Esophagus muscularis mucosa (tissue), 4 donors: ENCODE measurements around the gene PLIN1. TPM values are rescaled to one million over a fixed set of nuclear protein-coding genes. Genes with fewer than 3 reads are reported as not detected.

ENCODE experiments used
- DNase-seq: peaks from one replicate; pipeline ENCODE4 v3.0.0-alpha.2; 2017; ENCODE audit errors: extremely low spot score
- H3K27ac ChIP-seq, 4 donors: fragments of 200-600 bp; sonication (generic); replicated peaks in 1 of 4; 1 replicate in 3 of 4; 2 replicates in 1 of 4; pipeline ENCODE4 v1.5.1; 2016 to 2019; ENCODE audit warnings: mild to moderate bottlenecking in 1 of 4
- H3K27me3 ChIP-seq, 4 donors: fragments of 200-600 bp; sonication (generic); one replicate each; pipeline versions ENCODE4 v1.5.1 to v1.6.0; 2016 to 2019
- H3K36me3 ChIP-seq, 4 donors: fragments of 200-600 bp; sonication (generic); one replicate each; pipeline ENCODE4 v1.5.1; 2016 to 2019
- H3K4me1 ChIP-seq, 4 donors: fragments of 200-600 bp; sonication (generic); one replicate each; pipeline ENCODE4 v1.5.1; 2016 to 2019
- H3K4me3 ChIP-seq, 4 donors: fragments of 200-600 bp; sonication (generic); 1 replicate in 2 of 4; 2 replicates in 2 of 4; pipeline ENCODE4 v1.5.1; 2016 to 2019; ENCODE audit warnings: mild to moderate bottlenecking in 4 of 4, moderate library complexity in 1 of 4
- H3K9me3 ChIP-seq, 4 donors: fragments of 200-600 bp; sonication (generic); 1 replicate in 3 of 4; 2 replicates in 1 of 4; pipeline ENCODE4 v1.5.1; 2016 to 2019
- EP300 ChIP-seq: sonication (generic); formaldehyde crosslinking; IDR thresholded peaks from one replicate; pipeline ENCODE4 v1.6.1; 2017; ENCODE audit warnings: antibody characterized with exemption
- POLR2A ChIP-seq: fragments of 450-650 bp; IDR thresholded peaks from one replicate; pipeline ENCODE4 v1.6.1; 2017; ENCODE audit warnings: antibody characterized with exemption, moderate library complexity, mild to moderate bottlenecking, low read depth
- POLR2AphosphoS5 ChIP-seq, 2 donors: sonication (generic); formaldehyde crosslinking; IDR thresholded peaks; one replicate each; pipeline ENCODE4 v1.6.1; 2017; ENCODE audit warnings: antibody characterized with exemption in 2 of 2
- WGBS: methylation state at CpG from one replicate; pipeline ENCODE4 v1.1.5; 2018; 5-methylcytosine and 5-hydroxymethylcytosine counted together
- intact Hi-C: fragments of 100-400 bp; cut with DNase I; formaldehyde crosslinking; loops from one replicate; pipeline ENCODE4 v1.15.1; 2023
- total RNA-seq, 4 donors: library from RNA; depleted of rRNA; stranded (reverse); fragments of >200 nt; gene quantifications; one replicate each; pipeline versions ENCODE4 v1.1.0 to v1.2.1, GENCODE V29; 2016
- TF ChIP-seq, protein P1 (sequence below), 3 experiments: fragments of 200-600 bp in 2 of 3; fragments of 450-650 bp in 1 of 3; sonication (generic) in 2 of 3; IDR thresholded peaks; one replicate each; pipeline ENCODE4 v1.5.1; 2017 to 2019; ENCODE audit warnings: antibody characterized with exemption in 3 of 3, mild to moderate bottlenecking in 2 of 3, moderate library complexity in 1 of 3

Gene PLIN1
- total RNA-seq, 4 donors from 2014 or later: 0.99 to 5.8 (median 2.8) TPM

DNA sequence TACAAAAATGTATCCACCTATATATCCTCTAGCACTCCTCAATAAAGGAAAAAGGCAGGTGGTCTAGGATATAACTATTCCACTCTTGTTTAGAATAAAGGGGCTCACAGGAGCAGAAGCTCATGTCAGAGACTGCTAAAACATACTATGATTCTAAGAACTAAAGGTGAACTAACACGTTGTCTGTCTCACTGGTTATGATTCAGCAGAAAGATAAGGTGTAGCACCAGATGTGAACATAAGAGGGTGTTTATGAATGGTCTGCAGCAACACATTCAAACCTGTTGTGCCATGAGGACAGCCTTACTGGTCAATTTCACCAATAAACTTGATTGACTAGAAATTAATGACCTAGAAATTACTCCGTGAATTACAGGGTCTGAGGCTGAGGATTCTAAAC, 6.8 kb upstream of the PLIN1 start:
- no peaks in the 10 kb centered on the region for H3K9me3 ChIP-seq
- H3K27me3 ChIP-seq: no peaks in the 10 kb centered on the region
- TF ChIP-seq POLR2AphosphoS5 (IDR thresholded peaks at IDR 0.05): no peak
- peaks cover 20 to 59% (median 33%) of the 10 kb centered on the region in 4 donors for H3K4me1 ChIP-seq
- no peak overlapping the region for H3K4me3 ChIP-seq
- intact Hi-C loops: no loop called here
- H3K36me3 ChIP-seq: peaks cover 5 to 22% (median 18%) of the 10 kb centered on the region in 4 donors
- no peak for DNase-seq
- 76% methylated on average over 2 of the region's 2 CpGs for WGBS
- peak overlapping the region in 1 of 4 donors; percentile 10 for H3K27ac ChIP-seq

DNA sequence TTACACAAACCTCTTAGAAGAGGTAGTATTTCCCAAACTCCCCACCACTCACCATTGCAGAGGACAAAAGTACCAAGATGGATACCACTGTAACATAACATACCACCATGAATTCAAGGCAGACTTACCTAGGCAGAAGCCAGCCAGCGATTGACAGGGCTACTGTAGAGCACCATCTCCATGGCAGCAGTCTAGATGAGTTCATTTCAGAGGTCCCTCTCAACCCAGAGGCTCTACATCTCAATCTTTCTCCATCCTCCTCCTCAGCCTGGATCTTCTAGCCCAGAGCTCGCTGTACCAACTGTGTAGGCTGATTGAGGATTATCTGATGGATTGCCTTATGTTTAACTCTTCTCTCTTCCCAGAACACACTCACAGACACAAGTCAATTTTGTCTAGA, 2.0 kb upstream of the PLIN1 start:
- peaks cover 5 to 21% (median 18%) of the 10 kb centered on the region in 4 donors for H3K36me3 ChIP-seq
- no peaks in the 10 kb centered on the region for H3K9me3 ChIP-seq
- intact Hi-C loops: no loop called here
- DNase-seq: no peak
- peak overlapping the region; percentile 71 to 87 (median 82) for H3K27ac ChIP-seq
- 100% methylated on average over 2 of the region's 2 CpGs for WGBS
- peaks cover 28 to 46% (median 29%) of the 10 kb centered on the region in 4 donors for H3K4me1 ChIP-seq
- no peak overlapping the region for H3K4me3 ChIP-seq
- H3K27me3 ChIP-seq: no peaks in the 10 kb centered on the region
- TF ChIP-seq POLR2A (no peak), EP300 (no peak), POLR2AphosphoS5 (IDR thresholded peaks at IDR 0.05) (no peak)
- TF ChIP-seq, protein P1, sequence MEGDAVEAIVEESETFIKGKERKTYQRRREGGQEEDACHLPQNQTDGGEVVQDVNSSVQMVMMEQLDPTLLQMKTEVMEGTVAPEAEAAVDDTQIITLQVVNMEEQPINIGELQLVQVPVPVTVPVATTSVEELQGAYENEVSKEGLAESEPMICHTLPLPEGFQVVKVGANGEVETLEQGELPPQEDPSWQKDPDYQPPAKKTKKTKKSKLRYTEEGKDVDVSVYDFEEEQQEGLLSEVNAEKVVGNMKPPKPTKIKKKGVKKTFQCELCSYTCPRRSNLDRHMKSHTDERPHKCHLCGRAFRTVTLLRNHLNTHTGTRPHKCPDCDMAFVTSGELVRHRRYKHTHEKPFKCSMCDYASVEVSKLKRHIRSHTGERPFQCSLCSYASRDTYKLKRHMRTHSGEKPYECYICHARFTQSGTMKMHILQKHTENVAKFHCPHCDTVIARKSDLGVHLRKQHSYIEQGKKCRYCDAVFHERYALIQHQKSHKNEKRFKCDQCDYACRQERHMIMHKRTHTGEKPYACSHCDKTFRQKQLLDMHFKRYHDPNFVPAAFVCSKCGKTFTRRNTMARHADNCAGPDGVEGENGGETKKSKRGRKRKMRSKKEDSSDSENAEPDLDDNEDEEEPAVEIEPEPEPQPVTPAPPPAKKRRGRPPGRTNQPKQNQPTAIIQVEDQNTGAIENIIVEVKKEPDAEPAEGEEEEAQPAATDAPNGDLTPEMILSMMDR (IDR thresholded peaks at IDR 0.05): no peak

DNA sequence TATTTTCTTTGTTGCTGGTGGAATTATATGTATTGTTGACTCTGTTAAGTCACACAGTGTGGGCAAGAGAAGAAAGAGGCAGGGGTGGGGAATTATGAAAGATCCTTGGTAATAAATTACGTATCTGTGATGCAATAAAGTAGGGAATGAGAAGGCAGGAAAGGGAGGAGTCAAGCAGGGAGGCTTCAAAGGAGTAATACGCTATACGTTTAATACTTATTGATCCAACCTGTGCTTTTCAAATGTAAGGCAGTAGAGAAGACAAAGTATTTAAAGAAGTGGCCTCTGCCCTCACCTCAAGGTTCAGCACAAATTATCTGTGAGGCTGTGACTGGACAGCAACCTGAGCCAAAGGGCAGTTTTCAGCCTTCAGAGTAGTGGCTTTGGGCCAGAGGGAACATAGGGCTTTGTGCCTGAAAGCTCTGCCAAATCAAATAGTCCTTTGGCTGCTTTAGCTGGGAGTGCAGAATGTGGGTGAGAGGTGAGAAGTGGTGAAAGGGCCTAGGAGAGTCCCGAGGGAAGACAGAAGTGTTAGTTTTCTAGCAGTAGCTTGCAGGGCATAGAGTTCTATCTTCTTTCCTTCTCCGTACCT, 1.2 kb upstream of the PLIN1 start:
- Histone ChIP-seq H3K9me3 (no peaks in the 10 kb centered on the region), H3K4me3 (no peak overlapping the region), H3K4me1 (peaks cover 25 to 39% (median 29%) of the 10 kb centered on the region in 4 donors), H3K36me3 (peaks cover 5 to 19% (median 14%) of the 10 kb centered on the region in 4 donors), H3K27ac (peak overlapping the region; percentile 71 to 87 (median 82)), H3K27me3 (no peaks in the 10 kb centered on the region)
- TF ChIP-seq EP300 (no peak), POLR2AphosphoS5 (IDR thresholded peaks at IDR 0.05) (peak; percentile 77 to 82), POLR2A (no peak)
- TF ChIP-seq, protein P1 (IDR thresholded peaks at IDR 0.05): no peak
- intact Hi-C loops: no loop called here
- 33% methylated on average over 5 of the region's 5 CpGs for WGBS
- no peak for DNase-seq

DNA sequence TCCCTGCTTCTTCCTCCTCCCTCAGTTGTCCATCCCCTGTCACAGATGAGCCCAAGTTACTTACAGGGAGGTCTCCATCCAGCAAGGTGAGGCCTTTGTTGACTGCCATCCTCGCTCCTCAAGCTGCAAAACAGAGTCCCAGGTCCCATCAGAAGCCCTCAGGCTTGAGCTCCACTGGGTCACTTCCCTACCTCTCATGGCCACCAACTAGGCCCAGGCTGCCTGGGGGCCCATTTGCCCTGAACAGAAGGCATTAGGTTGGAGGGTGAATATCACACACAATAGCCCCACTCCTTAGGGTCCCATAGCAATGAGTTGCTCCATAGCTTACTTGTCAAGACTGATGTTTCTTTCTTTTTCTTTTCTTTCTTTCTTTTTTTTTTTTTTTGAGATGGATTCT, 1.8 kb downstream of the PLIN1 start:
- WGBS: 100% methylated on average over 1 of the region's 1 CpG
- peak; percentile 87 for DNase-seq
- no peak for TF ChIP-seq POLR2AphosphoS5 (IDR thresholded peaks at IDR 0.05)
- no peak for TF ChIP-seq EP300
- no peak for TF ChIP-seq POLR2A
- H3K27me3 ChIP-seq: no peaks in the 10 kb centered on the region
- H3K9me3 ChIP-seq: no peaks in the 10 kb centered on the region
- H3K36me3 ChIP-seq: no peaks in the 10 kb centered on the region
- H3K4me1 ChIP-seq: peaks cover 27 to 50% (median 37%) of the 10 kb centered on the region in 4 donors
- H3K27ac ChIP-seq: no peak overlapping the region
- no peak overlapping the region for H3K4me3 ChIP-seq
- intact Hi-C loops: no loop called here

DNA sequence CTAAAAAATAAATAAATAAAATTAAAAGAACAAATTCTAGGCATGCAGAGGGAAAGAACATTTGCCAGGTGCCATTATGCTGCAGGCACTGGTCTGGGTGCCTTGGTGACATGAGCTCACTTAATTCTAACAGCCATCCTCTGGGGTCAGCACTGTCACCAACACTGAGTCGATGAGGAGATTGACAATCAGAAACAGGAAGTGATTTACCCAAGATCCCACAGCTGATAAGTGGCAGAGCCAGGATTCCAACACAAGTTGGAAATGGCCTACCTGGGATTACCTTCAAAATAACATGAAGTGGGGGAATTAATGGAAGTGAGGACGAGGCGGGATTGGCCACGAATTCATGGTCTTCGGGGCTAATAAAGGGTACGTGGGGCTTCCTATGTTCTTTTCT, 3.6 kb downstream of the PLIN1 start:
- Histone ChIP-seq H3K27ac (no peak overlapping the region), H3K27me3 (no peaks in the 10 kb centered on the region), H3K4me1 (peaks cover 14 to 42% (median 32%) of the 10 kb centered on the region in 4 donors), H3K36me3 (no peaks in the 10 kb centered on the region), H3K9me3 (no peaks in the 10 kb centered on the region), H3K4me3 (no peak overlapping the region)
- no peak for TF ChIP-seq EP300
- no peak for TF ChIP-seq POLR2A
- TF ChIP-seq, protein P1 (IDR thresholded peaks at IDR 0.05): no peak
- no peak for TF ChIP-seq POLR2AphosphoS5 (IDR thresholded peaks at IDR 0.05)
- peak; percentile 60 for DNase-seq
- intact Hi-C loops: no loop called here
- WGBS: 79% methylated on average over 6 of the region's 6 CpGs
